ENCODE measurements around the gene CLIC4.
"Not testable (repeated sequence)": the region's sequence is repeated elsewhere in the genome, so short reads cannot be mapped to it uniquely, and the experiment has no call there.

Gene CLIC4

DNA sequence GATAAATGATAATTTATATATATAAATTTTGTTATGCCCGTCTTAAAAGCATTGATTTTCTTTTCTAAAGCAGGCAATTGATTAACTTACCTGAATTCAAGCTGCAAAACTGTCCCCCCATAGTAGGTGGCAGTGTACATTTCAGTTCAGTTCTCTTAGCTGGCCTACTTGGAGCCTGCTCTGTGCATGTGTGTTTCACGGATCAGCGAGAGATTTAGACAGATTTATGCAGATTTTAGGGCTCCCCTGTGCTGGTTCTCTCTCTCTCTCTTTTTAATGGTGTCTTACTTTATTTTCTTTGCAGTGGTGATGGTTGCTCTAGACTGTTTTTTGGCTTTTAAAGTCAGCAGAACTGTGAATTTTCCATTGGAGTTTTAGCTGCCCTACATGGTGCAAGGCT is 30.7 kb downstream of the CLIC4 start:
- no peak for DNase-seq

DNA sequence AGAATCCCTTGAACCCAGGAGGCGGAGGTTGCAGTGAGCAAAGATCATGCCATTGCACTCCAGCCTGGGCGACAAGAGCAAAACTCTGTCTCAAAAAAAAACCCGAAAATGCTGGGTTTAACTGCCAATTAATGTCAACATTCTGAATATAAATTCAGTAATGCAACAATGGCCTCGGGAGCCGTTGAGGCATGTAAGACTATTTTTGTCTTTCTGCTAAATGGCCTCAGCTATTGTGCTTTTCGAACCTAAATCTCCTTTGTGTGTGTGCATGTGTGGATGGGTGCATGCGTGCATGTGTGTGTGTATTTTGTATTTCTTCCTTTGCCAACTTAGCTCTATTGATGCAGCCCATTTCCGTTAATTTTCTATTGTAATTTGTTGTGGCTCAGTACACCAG is 31.6 kb downstream of the CLIC4 start:
- DNase-seq: no peak

DNA sequence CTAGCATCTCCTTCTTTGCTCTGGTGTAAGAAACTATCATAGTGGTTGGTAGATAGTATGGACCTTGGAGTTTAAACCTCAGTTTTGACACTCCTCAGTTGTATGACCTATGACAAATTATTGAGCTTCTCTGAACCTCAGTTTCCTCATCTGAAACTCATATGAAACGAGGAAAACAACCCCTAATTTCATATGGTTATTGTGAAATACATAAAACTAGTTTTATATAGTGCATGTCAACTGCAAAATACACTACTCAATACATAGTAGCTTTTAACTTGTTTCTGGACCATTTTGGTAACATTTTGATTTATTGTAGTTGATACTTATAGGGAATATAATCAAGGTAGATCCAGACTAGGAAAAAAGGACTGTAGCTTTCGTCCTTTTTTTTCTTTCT is 32.9 kb downstream of the CLIC4 start:
- DNase-seq: no peak

DNA sequence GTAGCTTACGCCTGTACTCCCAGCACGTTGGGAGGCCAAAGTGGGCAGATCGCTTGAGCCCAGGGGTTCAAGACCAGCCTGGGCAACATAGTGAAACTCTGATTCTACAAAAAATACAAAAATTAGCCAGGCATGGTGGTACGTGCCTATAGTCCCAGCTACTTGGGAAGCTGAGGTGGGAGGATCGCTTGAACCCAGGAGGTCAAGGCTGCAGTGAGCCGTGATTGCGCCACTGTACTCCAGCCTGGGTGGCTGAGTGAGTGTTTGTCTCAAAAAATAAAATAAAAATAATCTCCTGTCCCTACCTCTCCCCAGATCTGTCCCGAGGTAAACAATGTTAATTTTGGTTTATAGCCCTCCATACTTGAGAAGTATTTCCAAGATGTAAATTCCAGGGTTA is 34.0 kb downstream of the CLIC4 start:
- not testable (repeated sequence) for DNase-seq

DNA sequence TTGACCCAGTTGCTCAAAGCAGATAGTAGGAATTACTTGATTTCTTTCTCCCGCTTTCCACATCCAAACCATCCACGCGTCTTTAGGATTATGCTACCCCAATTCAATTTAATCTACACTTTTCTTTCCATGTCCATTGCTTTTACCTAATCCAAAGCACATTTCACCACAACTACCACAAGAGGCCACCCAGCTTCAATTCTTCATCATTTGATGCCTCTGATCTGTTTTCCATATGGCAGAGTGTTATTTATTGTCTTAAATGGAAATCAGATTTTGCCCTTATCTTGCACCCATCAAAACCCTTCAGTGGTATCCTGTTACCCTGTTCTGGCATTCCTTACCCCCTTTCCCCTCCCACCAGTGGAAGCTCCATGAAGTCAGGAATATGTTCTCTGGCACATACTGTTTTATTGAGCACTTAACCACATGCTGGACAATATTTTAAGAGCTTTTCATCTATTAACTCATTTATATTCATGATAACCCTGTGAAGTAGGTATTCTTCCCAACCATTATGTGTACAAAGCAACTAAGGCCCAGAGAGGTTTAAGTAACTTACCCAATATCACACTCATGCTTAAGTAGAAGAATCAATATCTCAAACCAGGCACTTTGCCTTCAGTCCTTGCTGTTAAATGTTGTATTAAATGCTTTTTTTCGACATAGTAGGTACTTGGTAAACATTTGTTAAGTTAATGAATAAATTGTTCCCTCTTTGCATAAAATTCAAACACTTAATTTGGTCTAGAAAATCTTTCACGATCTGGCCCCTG is 34.6 kb downstream of the CLIC4 start:
- no peak for DNase-seq

DNA sequence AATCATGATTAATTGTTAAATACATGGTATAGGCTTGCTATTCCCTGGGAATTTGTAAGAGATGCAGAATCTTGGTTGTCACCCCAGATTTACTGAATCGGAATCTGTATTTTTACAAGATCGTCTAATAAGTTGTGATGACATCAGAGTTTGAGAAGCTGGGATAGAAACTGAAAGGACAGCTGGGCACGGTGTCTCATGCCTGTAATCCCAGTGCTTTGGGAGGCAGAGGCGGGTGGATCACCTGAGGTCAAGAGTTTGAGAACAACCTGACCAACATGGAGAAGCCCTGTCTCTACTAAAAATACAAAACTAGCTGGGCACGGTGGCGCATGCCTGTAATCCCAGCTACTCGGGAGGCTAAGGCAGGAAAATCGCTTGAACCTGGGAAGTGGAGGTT is 35.4 kb downstream of the CLIC4 start:
- not testable (repeated sequence) for DNase-seq

DNA sequence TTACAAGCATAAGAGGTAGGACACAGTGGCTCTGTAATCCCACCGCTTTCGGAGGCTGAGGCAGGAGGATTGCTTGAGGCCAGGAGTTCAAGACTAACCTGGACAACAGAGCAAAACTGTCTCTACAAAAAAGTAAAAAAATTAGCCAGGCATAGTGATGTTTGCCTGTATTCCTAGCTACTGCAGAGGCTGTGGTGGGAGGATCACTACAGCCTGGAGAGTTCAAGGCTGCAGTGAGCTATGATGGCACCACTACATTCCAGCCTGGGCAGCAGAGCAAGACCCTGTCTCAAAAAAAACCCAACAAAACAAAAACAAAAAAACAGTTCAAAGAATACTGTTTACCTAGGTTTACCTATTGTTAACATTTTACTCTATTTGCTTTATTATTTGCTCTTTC is 37.4 kb downstream of the CLIC4 start:
- DNase-seq: no peak

DNA sequence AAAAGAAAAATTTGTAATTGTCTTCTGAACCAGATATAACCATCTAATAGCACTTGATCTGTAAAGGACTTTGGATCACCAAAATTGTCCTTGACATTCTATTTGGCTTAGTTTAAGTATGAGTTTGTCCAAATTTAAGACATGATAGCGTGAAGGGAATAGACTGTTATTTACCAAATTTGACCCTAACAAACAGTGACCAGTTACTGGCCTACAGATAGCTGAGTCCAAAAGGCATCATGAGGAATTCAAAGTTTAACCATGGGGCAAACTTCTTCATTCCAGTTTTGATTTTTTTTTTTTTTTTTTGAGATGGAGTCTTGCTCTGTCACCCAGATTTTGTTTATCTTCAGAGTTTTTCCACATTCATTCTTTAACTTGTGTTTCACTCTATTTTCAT is 38.5 kb downstream of the CLIC4 start:
- DNase-seq: no peak

DNA sequence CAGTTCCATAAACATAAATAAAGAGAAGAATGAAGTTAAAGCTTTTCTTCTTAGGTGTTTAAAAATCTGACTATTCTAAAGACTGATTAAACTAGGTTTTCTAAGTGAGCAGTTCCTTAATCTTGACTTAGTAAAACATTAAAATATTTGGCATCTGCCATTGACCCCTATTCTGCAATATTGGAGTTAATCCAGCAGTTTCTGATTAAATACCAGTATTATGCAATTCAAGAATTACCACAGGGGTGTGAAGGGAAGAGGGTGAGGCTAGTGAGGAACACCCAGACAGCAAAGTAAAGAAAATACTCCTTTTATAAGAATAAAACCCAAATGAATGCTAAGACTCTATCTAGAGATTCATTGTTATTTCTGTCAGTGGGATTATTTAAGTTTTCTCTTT is 40.9 kb downstream of the CLIC4 start:
- DNase-seq: no peak

DNA sequence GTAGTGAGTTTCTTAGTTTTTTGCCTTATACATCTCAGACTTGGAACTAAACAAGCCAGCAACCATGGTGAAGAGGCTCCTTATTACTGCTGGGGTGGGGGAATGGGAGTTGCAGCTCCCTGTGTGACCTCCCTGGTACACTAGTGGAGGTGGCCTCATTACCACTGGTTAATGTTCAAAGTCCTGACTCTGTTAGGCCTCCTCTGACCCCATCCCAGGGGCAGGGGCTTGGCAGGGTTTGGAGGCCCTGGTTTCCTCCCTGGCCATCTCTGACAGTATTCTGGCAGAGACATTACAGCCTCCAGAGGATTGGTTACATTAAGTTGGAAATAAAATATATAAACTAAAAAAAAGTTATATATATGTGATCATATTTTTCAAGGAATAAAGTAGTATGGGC is 45.2 kb downstream of the CLIC4 start:
- no peak for DNase-seq

DNA sequence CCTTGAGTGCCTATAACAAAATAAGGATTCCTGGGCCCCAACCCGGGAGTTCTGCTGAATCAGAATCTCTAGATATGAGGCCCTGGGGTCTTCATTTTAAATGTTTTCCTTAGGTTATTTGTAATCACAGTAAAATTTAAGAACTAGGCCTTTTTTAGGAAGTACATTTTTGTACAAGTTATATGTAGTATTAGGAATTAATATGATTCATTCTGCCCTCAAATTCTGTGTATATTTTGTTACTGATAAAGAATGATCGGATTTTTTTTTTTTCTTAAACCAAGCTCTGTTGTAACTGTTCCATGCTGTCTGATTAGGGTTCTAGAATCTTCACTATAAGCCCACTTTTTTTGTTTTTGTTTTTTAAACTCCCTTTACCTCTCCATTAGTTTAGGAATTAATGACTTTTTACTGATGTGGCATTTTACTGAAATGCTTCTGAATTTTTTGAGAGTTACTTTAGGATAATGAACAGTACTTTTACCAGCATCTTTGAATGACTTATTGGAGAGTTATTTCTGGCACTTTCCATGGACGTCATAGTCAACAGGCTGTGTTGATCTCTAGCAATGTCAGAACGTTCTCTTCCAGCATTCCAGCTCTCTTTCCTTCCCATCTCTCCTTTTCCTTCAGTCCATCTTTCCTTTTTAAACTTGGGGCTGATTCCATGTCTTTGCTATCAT is 48.3 kb downstream of the CLIC4 start:
- DNase-seq: no peak

DNA sequence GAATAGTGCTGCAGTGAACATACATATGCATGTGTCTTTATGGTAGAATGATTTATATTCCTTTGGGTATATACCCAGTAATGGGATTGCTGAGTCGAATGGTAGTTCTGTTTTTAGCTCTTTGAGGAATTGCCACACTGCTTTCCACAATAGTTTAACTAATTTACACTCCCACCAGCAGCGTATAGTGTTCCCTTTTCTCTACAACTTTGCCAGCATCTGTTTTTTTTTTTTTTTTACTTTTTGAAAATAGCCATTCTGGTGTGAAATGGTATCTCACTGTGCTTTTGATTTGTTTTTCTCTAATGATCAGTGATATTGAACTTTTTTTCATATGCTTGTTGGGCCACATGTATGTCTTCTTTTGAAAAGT is 48.9 kb downstream of the CLIC4 start:
- not testable (repeated sequence) for DNase-seq

DNA sequence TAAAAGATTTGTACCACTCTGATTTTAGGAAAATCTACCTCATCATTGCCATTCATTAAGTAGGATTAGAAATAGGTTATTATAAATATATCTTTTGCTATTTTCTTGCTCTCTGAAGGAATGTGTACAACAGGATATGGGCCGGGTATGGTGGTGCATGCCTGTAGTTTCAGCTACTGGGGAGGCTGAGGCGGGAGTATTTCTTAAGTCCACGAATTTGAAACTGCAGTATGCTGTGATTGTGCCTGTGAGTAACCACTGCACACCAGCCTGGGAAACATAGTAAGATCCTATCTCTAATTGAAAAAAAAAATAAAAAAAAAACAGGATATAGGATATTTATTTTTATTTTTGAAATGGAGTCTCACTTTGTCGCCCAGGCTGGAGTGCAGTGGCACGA is 50.0 kb downstream of the CLIC4 start:
- DNase-seq: no peak

DNA sequence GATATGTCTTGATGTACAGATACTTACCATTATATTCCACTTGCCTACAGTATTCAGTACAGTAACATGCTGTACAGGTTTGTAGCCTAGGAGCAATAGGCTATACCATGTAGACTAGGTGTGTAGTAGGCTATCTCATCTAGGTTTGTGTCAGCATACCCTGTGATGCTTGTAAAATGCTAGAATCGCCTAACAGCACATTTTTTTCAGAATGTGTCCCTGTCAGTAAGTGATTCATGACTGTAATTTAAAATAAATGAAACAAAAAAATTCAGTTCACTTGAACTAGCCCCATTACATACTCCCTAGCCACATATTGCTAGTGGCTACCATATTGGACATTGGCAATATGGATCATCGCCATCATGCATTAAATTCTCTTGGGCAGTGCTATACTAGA is 51.3 kb downstream of the CLIC4 start:
- no peak for DNase-seq

DNA sequence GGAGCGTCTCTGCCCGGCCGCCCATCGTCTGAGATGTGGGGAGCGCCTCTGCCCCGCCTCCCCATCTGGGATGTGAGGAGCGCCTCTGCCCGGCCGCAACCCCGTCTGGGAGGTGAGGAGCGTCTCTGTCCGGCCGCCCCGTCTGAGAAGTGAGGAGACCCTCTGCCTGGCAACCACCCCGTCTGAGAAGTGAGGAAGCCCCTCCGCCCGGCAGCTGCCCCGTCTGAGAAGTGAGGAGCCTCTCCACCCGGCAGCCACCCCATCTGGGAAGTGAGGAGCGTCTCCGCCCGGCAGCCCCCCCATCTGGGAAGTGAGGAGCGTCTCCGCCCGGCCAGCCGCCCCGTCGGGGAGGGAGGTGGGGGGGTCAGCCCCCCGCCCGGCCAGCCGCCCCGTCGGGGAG is 54.0 kb downstream of the CLIC4 start:
- not testable (repeated sequence) for DNase-seq

DNA sequence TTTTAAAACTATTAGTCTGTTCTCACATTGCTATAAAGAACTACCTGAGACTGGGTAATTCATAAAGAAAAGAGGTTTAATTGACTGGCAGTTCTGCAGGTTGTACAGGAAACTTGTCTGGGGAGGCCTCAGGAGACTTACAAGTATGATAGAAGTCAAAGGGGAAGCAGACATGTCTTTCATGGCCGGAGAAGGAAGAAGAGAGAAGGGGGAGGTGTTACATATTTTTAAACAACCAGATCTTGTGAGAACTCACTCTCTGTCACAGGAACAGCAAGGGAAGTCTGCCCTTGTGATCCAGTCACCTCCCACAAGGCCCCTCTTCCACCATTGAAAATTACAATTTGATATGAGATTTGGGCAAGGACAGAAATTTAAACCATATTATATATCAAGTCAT is 55.9 kb downstream of the CLIC4 start:
- no peak for DNase-seq

DNA sequence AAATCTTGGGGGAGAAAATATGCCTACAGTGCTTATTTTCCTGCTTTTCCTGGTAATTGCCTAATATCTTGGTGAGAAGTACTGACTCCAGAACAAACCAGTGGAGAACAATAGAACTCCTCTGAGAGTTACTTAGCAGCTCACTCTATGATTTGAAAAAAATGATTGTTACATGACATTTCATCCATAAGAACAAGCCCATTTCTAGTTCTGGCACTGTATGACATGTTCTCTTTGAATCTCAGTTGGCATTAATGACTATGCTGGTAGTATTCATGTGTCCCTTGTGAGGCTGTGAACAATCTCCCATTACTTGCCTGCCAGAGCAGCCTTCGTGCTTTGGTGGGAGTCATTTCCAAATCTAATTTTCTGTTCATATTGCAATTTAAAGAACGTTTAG is 58.0 kb downstream of the CLIC4 start:
- DNase-seq: no peak

DNA sequence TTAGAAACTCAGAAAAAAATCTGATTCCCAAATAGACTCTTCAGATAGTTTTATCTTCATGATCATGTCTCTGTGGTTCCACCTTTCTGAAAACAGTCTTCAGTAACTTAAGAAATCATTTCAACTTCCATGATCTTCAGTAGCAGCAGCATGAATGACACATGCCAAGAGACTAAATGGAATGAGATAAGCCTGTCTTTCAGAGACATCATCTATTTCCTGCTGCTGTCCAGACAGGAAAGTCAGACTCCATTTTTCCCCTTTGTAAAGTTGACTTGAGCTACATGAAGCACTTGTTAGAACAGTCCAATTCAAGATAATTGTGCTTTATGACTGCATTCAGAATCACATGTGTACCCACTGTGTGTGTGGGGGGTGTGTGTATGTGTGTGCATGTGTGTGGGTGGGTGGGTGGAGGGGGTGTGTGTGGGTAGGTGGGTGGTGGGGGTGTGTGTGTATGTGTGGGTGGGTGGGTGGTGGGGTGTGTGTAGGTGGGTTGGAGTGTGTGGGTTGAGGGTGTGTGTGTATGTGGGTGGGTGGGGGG is 58.8 kb downstream of the CLIC4 start:
- DNase-seq: no peak

DNA sequence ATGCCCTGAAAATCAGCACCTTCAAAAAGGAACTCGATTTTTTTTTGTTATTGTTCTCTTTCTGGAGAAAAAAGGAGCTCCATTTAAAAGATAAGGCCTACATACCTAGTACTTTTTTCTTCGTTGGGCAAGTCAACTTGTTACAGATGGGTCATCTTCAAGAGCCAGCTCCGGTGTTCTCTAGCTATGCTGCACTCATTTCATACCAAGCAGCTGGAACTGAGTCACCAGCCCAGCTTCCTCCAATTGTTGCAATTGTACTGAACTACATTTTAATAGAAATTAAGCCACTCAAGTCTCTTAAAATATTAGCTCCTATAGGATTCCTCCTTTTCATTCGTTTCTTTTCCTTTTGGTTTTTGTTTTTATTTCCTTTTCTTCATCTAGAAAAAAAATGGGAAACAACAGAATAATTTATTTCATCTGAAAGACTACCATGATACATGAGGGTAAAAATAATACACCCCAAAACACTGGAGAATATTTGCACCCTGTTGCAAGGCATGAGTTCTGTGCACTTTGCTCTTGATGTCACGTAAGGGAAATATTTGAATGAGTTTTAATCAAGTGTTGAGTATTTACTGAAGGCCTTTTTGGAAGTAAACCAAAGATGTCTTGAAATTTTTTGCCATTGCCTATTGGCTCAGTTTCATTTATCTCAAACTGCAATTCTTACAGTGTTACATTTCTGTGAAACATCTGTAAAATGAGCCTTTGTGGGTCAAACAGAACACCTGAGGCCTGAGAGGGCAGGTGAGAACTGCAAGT is 60.5 kb downstream of the CLIC4 start:
- no peak for DNase-seq

DNA sequence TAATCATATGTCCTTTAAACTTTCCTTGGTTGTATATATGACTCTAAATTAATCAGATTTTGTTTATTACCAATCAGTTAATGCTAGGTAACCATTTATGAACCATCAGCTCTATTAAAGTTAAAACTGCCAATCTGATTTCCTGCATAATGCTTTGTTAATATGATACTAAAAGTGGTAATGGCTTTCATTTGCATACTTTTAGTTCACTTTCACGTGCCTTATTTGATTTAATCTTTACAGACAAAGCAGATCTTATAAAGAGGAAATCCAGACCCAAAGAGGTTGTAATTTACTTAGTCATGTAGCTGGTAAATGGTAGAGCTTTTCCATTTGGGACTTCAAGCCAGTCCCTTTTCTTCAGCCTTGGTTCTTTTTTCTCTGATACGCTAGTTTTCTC is 61.3 kb downstream of the CLIC4 start:
- no peak for DNase-seq

DNA sequence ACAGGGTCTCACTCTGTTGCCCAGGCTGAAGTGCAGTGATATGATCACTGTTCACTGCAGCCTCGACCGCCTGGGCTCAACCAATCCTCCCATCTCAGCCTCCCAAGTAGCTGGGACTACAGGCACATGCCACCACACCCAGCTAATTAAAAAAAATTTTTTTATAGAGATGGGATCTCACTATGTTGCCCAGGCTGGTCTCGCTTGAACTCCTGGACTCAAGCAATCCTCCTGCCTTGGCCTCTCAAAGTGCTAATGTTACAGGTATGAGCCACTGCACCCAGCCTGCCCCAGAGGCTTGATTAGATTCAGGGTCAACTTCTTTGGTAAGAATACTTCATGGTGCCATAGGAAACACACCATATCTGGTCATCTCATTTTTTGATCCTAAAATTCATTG is 66.2 kb downstream of the CLIC4 start:
- not testable (repeated sequence) for DNase-seq

DNA sequence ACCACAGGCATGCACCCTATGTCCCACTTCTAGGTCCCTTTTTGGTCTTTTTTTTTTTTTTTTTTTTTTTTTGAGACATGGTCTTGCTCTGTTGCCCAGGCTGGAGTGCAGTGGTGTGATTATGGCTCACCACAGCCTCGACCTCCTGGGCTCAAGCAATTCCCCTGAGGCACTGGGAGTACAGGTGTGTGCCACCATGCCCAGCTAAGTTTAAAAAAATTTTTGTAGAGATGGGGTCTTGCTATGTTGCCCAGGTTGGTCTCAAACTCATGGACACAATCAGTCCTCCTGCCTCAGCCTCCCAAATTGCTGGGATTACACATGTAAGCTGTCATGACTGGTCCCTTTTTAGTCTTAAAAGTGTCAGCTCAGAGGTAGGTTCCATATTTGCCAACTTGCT is 75.0 kb downstream of the CLIC4 start:
- not testable (repeated sequence) for DNase-seq

DNA sequence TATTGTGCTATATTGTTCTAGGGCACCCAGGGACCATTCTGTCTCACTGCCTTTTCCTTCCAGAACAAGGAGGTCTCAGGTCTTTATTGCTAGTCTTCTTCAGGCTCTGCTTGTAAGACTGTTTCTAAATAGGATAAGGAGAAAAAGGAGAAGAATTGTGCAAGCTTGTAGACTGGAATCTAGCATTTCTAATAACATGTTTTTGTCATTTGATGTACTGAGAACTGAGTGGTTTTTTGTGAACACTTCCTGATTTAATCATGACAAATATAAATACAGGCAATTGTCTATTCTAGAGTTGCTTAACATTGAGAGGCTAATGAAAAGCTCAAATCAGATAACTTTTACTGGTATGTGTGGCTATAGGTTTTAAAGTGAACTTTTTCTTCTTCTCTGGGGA is 77.6 kb downstream of the CLIC4 start:
- no peak for DNase-seq

DNA sequence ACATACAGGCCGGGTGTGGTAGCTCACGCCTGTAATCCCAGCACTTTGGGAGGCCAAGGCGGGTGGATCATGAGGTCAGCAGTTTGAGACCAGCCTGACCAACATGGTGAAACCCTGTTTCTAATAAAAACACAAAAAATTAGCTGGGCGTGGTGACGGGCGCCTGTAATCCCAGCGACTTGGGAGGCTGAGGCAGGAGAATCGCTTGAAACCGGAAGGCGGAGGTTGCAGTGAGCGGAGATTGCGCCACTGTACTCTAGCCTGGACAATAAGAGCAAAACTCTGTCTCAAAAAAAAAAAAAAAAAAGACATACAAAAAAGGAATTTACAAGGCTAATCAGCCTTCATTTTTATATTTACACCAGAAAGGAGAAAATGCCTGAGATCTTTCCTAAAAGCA is 78.2 kb downstream of the CLIC4 start:
- not testable (repeated sequence) for DNase-seq

Measured in NCI-H1436 treated with DMSO at 0.1 percent for 48 hours (cell line).